Activated naive CD8-positive, alpha-beta T cell treated with anti-CD3 and anti-CD28 coated beads, Interleukin-2, amount 50 U/mL, for 24 hours (primary cell): ENCODE data around the gene MEF2C.
"Not testable (repeated sequence)": the region's sequence is repeated elsewhere in the genome, so short reads cannot be mapped to it uniquely, and the experiment has no call there.

ENCODE experiments used
- ATAC-seq: fragments of 150-1000 bp; cut with Tn5 transposase; one replicate; pipeline ENCODE4 v1.10.0; 2021
- DNase-seq: peaks from one replicate; pipeline ENCODE4 v3.0.0; 2021
- H3K27ac Mint-ChIP-seq: one replicate; pipeline ENCODE4 v1.8.0; 2021; ENCODE audit warnings: mild to moderate bottlenecking, mixed read lengths
- H3K27me3 Mint-ChIP-seq: one replicate; pipeline ENCODE4 v1.8.0; 2021; ENCODE audit warnings: mixed read lengths
- H3K36me3 Mint-ChIP-seq: one replicate; pipeline ENCODE4 v1.8.0; 2021; ENCODE audit warnings: low read depth, mixed read lengths
- H3K4me1 Mint-ChIP-seq: one replicate; pipeline ENCODE4 v1.8.0; 2021; ENCODE audit warnings: mixed read lengths
- H3K4me3 Mint-ChIP-seq: one replicate; pipeline ENCODE4 v1.8.0; 2021; ENCODE audit warnings: mild to moderate bottlenecking, moderate library complexity, mixed read lengths
- H3K9me3 Mint-ChIP-seq: one replicate; pipeline ENCODE4 v1.8.0; 2021; ENCODE audit warnings: mixed read lengths

Gene MEF2C

DNA sequence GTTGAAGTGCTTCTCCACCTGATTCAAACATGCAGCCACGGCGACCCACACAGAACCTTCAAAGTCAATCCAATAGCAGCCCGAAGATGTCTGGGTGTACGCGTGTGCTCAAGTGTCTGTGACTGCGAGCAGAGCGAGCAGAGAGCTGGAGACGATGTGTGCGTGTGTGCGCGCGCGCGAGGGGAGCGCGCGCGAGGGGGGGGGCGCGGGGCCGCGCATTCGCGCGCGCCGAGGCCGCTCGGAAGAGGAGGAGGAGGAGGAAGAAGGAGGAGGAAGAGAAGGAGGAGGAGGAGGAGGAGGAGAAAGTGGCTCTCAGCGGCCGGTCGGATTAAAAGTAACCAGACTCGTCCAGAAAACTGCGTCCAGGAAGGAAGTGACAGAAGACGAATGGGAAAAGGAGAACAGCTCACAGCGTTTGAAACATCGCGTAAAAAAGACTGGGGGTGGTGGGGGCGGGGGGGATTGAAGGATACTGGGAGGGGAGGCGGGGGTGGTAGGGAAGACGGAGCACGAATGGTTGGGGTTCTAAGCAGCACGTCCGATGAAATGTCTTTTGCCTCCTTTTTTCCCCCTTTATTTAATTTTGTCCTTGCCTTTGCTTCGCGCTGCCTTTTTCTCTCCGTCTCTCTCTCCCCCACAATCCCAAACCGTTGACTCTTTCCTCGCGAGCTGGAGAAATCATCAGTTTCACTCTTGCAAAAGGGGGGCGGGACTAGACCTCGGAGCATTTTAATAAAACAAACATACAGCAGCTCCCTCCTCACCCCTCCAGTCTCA is at the start of gene MEF2C:
TSS of gene MEF2C (minus strand) at position 126 of the 777 bp plus-strand sequence. CDS start 59,396 bp downstream, outside the sequence.
- H3K9me3 Mint-ChIP-seq, result no peaks in the 10 kb centered on the region
- H3K27ac Mint-ChIP-seq, result peak within 1 kb of the TSS; percentile 87
- peaks cover 24% of the 10 kb centered on the region for H3K4me1 Mint-ChIP-seq
- H3K4me3 Mint-ChIP-seq, result peak within 1 kb of the TSS; percentile 90
- H3K27me3 Mint-ChIP-seq, result peaks cover 72% of the 10 kb centered on the region
- ATAC-seq (peak; percentile 66), DNase-seq (peak; percentile 25)
- no peaks in the 10 kb centered on the region for H3K36me3 Mint-ChIP-seq

DNA sequence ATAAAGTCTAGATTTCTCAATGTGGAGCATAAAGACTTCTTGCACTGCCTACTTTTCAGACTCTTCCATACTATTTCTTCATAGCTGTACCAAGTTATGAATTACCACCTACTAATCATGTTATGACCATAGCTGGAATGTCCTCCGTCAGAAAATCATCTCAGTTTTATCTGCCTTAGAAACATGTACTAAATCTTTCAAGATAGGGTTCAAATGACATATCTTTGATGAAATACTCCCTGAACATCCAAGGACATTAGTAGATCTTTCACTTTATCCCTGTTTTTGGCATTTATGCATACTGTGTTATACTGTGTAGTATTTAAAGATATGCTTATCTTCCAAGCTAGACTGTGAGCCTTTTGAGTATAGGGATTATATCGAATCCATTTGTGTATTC is 49.6 kb upstream of the MEF2C start:
- Mint-ChIP-seq H3K4me1 (no peaks in the 10 kb centered on the region), H3K9me3 (no peaks in the 10 kb centered on the region), H3K27me3 (peaks cover 2% of the 10 kb centered on the region), H3K36me3 (no peaks in the 10 kb centered on the region), H3K4me3 (no peak overlapping the region), H3K27ac (no peak overlapping the region)
- DNase-seq (no peak), ATAC-seq (no peak)

- no peak for ATAC-seq
- H3K4me1 Mint-ChIP-seq, result no peaks in the 10 kb centered on the region
- H3K4me3 Mint-ChIP-seq, result no peak overlapping the region
- peaks cover 2% of the 10 kb centered on the region for H3K27me3 Mint-ChIP-seq
- H3K36me3 Mint-ChIP-seq, result no peaks in the 10 kb centered on the region
- H3K9me3 Mint-ChIP-seq, result no peaks in the 10 kb centered on the region
- DNase-seq, result no peak
- no peak overlapping the region for H3K27ac Mint-ChIP-seq
These were observed 47.4 kb upstream of the MEF2C start for GRCh38 chr5:88930335-88930734.

DNA sequence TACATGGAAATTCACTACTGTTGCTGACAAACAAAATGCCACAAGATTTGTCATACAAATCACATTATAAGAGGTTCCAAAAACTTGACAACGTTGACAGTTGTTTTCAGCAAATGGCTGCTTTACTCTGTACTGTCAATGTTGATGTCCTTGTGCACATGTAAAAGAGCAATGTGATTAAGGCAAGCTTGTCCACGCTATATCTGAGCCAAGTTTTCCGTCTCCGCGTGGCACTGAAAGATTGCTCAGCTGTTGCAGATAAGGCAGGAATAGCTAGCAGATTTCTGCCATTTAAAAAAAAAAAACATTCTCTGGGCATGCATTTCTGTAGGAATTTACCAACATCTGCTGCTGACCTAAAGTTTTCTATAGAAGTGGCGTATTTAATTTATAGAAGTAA is 46.4 kb upstream of the MEF2C start:
- Mint-ChIP-seq H3K4me1 (no peaks in the 10 kb centered on the region), H3K9me3 (no peaks in the 10 kb centered on the region), H3K36me3 (no peaks in the 10 kb centered on the region), H3K4me3 (no peak overlapping the region), H3K27ac (no peak overlapping the region), H3K27me3 (peaks cover 2% of the 10 kb centered on the region)
- no peak for DNase-seq
- ATAC-seq, result no peak

- H3K9me3 Mint-ChIP-seq, result no peaks in the 10 kb centered on the region
- H3K4me1 Mint-ChIP-seq, result no peaks in the 10 kb centered on the region
- no peaks in the 10 kb centered on the region for H3K27me3 Mint-ChIP-seq
- H3K27ac Mint-ChIP-seq, result no peak overlapping the region
- no peak overlapping the region for H3K4me3 Mint-ChIP-seq
- H3K36me3 Mint-ChIP-seq, result no peaks in the 10 kb centered on the region
- ATAC-seq (no peak), DNase-seq (no peak)
These were observed 43.8 kb upstream of the MEF2C start for GRCh38 chr5:88926774-88927173.

DNA sequence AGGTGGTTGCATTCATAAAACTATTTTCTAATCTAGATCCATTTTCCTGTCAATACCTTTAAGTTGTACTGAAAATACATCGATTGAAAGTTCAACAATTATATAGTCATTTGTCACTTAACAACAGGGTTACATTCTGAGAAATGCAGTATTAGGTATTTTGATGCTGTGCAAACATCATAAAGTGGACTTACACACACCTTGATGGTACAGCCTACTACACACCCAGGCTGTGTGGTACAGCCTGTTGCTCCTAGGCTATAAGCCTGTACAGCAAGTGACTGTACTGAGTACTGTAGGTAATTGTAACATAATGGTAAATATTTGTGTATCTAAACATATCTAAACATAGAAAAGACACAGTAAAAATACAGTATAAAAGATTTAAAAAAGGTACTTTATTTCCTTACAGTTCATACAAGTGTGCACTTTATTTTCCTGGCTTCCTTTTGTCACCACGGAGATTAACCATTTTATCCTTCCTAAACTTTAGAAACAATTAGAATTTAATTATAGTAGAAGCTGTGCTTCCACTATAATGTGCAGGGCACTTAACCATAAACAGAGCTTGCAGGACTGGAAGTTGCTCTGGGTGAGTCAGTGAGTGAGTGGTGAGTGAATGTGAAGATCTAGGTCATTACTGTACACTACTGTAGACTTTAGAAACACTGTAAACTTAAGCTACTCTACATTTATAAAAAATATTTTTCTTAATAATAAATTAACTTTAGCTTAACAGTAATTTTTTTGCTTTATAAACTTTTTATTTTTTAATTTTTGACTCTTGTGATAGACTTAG is 42.9 kb upstream of the MEF2C start:
- Mint-ChIP-seq H3K4me3 (no peak overlapping the region), H3K36me3 (no peaks in the 10 kb centered on the region)

DNA sequence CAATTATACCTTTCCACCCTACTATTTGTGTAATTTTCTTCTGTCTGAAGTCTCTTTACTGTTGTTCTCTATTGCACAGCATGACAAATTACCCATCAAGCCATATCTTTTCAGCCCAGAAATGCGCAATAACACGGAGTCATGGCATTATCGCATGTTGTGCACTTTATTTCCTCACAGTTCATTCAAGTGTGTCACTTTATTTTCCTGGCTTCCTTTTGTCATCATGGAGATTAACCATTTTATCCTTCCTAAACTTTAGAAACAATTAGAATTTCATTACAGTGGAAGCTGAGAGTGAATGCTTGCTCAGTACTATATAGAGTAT is 41.3 kb upstream of the MEF2C start:
- Mint-ChIP-seq H3K4me1 (no peaks in the 10 kb centered on the region), H3K27ac (no peak overlapping the region), H3K9me3 (no peaks in the 10 kb centered on the region), H3K36me3 (no peaks in the 10 kb centered on the region), H3K4me3 (no peak overlapping the region), H3K27me3 (no peaks in the 10 kb centered on the region)
- ATAC-seq (no peak), DNase-seq (no peak)

More for the DNA sequence above, 42.9 kb upstream of the MEF2C start:
- no peaks in the 10 kb centered on the region for H3K27me3 Mint-ChIP-seq
- DNase-seq (no peak), ATAC-seq (no peak)
- H3K27ac Mint-ChIP-seq, result no peak overlapping the region
- H3K9me3 Mint-ChIP-seq, result no peaks in the 10 kb centered on the region
- no peaks in the 10 kb centered on the region for H3K4me1 Mint-ChIP-seq

- H3K27me3 Mint-ChIP-seq, result no peaks in the 10 kb centered on the region
- no peaks in the 10 kb centered on the region for H3K36me3 Mint-ChIP-seq
- no peak overlapping the region for H3K27ac Mint-ChIP-seq
- H3K9me3 Mint-ChIP-seq, result no peaks in the 10 kb centered on the region
- H3K4me1 Mint-ChIP-seq, result no peaks in the 10 kb centered on the region
- no peak overlapping the region for H3K4me3 Mint-ChIP-seq
- DNase-seq (no peak), ATAC-seq (no peak)
These were observed 40.8 kb upstream of the MEF2C start for GRCh38 chr5:88923623-88924329.

DNA sequence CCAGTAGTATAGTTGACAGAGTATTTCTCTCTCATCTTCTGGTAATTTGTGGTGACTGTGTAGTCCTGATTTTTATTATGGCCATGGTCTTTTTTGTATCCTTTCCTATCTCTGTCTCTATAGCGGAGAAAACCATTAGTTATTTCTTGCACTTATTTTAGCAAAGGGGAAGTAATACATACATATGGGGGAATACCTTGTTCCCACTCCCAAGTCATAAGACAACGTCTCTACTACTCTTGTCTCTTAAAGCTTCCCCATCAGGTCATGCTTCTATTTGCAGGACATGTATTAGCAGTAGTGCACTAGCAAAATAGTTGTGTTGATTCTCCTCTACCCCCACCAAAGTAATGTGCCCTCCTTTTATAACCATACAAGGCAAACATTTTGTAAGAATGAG is 29.8 kb upstream of the MEF2C start:
- not testable (repeated sequence) for H3K27ac Mint-ChIP-seq

DNA sequence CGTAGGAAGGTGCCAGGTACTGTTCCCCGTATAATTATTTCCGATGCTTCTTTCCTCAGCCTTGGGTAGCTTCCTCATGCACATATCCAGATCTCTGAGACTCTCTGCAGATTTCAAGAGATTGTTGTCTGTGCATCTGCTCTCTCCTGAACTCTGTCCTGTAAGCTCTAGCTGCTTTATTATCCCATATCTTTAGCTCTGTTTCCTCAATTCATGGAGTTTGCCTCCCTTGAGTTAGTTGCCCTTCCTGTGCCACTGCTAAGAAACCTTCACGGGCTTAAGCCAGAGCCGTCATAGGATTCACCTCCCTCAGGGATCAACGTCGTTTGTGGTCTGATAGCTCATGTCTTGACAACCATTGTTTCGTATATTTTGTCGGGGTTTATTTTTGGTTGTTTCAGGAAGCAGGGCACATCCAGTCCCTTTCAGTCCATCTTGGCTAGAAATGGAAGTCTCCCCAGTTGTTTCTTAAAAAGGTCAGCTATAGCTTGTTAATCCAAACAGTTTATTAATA is 28.1 kb upstream of the MEF2C start:
- H3K27ac Mint-ChIP-seq, ATAC-seq: not testable (repeated sequence)

More for the DNA sequence above, 29.8 kb upstream of the MEF2C start:
- not testable (repeated sequence) for H3K27me3 Mint-ChIP-seq, H3K4me1 Mint-ChIP-seq, ATAC-seq, H3K9me3 Mint-ChIP-seq, DNase-seq, H3K4me3 Mint-ChIP-seq, H3K36me3 Mint-ChIP-seq

DNA sequence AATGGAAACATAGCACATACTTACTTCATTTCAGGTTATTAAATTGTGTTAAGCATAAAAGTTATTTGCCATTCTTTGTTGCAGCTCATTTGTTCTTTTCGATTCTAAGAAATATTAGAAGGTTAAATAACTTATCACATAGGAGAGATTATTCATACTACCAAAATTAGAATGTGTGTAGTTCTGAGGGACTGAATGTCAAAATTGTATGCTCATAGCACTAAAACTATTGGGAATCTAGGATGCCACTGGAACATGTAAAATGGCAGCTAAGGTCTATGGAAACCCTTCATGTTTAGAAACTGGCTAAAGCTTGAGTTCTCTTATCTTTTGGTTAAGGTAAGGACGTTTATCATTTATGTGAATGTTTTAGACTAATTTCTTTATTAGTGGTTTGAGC is 21.5 kb upstream of the MEF2C start:
- not testable (repeated sequence) for H3K27me3 Mint-ChIP-seq, H3K36me3 Mint-ChIP-seq, H3K27ac Mint-ChIP-seq, H3K4me1 Mint-ChIP-seq, H3K9me3 Mint-ChIP-seq, H3K4me3 Mint-ChIP-seq, DNase-seq, ATAC-seq

More for the DNA sequence above, 28.1 kb upstream of the MEF2C start:
- not testable (repeated sequence) for DNase-seq, H3K9me3 Mint-ChIP-seq, H3K4me1 Mint-ChIP-seq, H3K36me3 Mint-ChIP-seq, H3K27me3 Mint-ChIP-seq, H3K4me3 Mint-ChIP-seq

- H3K36me3 Mint-ChIP-seq, H3K27me3 Mint-ChIP-seq, H3K4me1 Mint-ChIP-seq, ATAC-seq, H3K9me3 Mint-ChIP-seq, H3K27ac Mint-ChIP-seq, DNase-seq, H3K4me3 Mint-ChIP-seq: not testable (repeated sequence)
These were observed 21.0 kb upstream of the MEF2C start for GRCh38 chr5:88903966-88904365.

GRCh38 chr5:88901077-88901476 is 18.1 kb upstream of the MEF2C start:
- DNase-seq, H3K4me1 Mint-ChIP-seq, ATAC-seq, H3K27ac Mint-ChIP-seq, H3K4me3 Mint-ChIP-seq, H3K36me3 Mint-ChIP-seq, H3K9me3 Mint-ChIP-seq, H3K27me3 Mint-ChIP-seq: not testable (repeated sequence)

DNA sequence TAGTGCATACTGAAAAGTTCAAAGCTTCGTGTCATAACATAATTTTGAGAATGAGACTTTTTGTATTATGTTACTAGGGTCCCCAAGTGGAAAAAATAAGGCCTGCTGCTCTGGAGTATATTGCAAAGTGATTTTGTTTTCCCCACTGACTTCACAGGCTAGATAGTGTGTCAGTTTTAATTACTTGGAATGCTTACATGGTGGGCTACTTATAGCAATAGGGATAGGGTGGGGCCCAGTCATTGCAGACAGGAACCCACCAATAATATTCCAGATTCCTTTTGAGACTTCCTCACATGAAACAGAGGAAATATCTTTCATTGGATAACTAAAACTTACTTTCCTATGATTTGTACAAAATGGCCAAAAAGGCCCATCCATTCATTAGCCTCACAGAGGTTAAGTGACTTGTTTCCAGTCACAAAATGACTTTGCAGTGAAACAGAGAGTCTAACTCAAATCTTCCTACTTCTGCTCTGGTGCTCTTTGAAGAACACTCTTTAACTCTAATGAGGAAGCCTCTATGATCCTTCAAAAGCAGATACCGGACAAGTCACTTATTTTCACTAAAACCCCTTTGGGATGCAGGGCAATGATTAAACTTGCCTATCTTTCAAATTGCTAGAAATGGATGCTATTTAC is 16.2 kb upstream of the MEF2C start:
- no peaks in the 10 kb centered on the region for H3K4me1 Mint-ChIP-seq
- H3K27me3 Mint-ChIP-seq, result no peaks in the 10 kb centered on the region
- ATAC-seq, result no peak
- no peak overlapping the region for H3K4me3 Mint-ChIP-seq
- no peak for DNase-seq
- H3K9me3 Mint-ChIP-seq, result no peaks in the 10 kb centered on the region
- no peak overlapping the region for H3K27ac Mint-ChIP-seq
- H3K36me3 Mint-ChIP-seq, result no peaks in the 10 kb centered on the region
